Lower lobe of right lung (tissue), 2 donors: ENCODE data around the gene CKAP4. TPM values are rescaled to one million over a fixed set of nuclear protein-coding genes. Genes with fewer than 3 reads are reported as not detected.

Source experiments
- ATAC-seq, 2 donors: fragments of 200-7000 bp; cut with Tn5 transposase; one replicate each; pipeline ENCODE4 v1.9.1; 2020 to 2022; ENCODE audit warnings: mild to moderate bottlenecking in 2 of 2, moderate library complexity in 2 of 2
- DNase-seq: peaks from one replicate; pipeline ENCODE4 v3.0.0-alpha.2; 2020
- H3K27ac ChIP-seq: fragments of 200-600 bp; one replicate; pipeline ENCODE4 v1.8.0; 2022
- H3K27me3 ChIP-seq: fragments of 200-600 bp; one replicate; pipeline ENCODE4 v1.8.0; 2022; ENCODE audit warnings: low read depth
- H3K36me3 ChIP-seq: fragments of 200-600 bp; one replicate; pipeline ENCODE4 v1.8.0; 2022; ENCODE audit warnings: mild to moderate bottlenecking
- H3K4me1 ChIP-seq: fragments of 200-600 bp; one replicate; pipeline ENCODE4 v1.8.0; 2022
- H3K4me3 ChIP-seq: fragments of 200-600 bp; one replicate; pipeline ENCODE4 v1.8.0; 2022; ENCODE audit warnings: mild to moderate bottlenecking
- H3K9me3 ChIP-seq: fragments of 200-600 bp; one replicate; pipeline ENCODE4 v1.8.0; 2022
- CTCF ChIP-seq: fragments of 200-600 bp; IDR thresholded peaks from one replicate; pipeline ENCODE4 v1.8.0; 2022; ENCODE audit warnings: antibody characterized with exemption, mild to moderate bottlenecking
- intact Hi-C: fragments of 100-400 bp; cut with DNase I; formaldehyde crosslinking; loops from one replicate; pipeline ENCODE4 v1.11.0; 2022
- total RNA-seq: library from RNA; stranded (reverse); fragmentation: NEBNext Ultra II Directional; extraction: Animal tissue kit (Norgen Biotek cat#: 25700); gene quantifications from one replicate; pipeline ENCODE4 v1.2.1, GENCODE V29; 2021
- donor health status: DM: no; HTN: yes; CAD: no; lungs with severe emphysema.

Gene CKAP4
- total RNA-seq, 1 donor from 2014 or later, result 32.2 TPM

- TF ChIP-seq CTCF, result no peak
- H3K27me3 ChIP-seq, result no peaks in the 10 kb centered on the region
- ATAC-seq, result peak; percentile 65 to 74
- H3K27ac ChIP-seq, result peak overlapping the region; percentile 98
- H3K4me1 ChIP-seq, result peaks cover 51% of the 10 kb centered on the region
- peak overlapping the region; percentile 87 for H3K4me3 ChIP-seq
- peaks cover 14% of the 10 kb centered on the region for H3K36me3 ChIP-seq
- peak; percentile 85 for DNase-seq
- H3K9me3 ChIP-seq, result no peaks in the 10 kb centered on the region
- intact Hi-C loops, result no loop called here
Observed at GRCh38 chr12:106245767-106246166, 2.1 kb downstream of the CKAP4 start.

- TF ChIP-seq CTCF, result no peak
- H3K27me3 ChIP-seq, result no peaks in the 10 kb centered on the region
- no peak overlapping the region for H3K4me3 ChIP-seq
- no peak overlapping the region for H3K27ac ChIP-seq
- peaks cover 32% of the 10 kb centered on the region for H3K36me3 ChIP-seq
- DNase-seq (no peak), ATAC-seq (no peak)
- intact Hi-C loops, result no loop called here
- H3K4me1 ChIP-seq, result peaks cover 42% of the 10 kb centered on the region
- no peaks in the 10 kb centered on the region for H3K9me3 ChIP-seq
Observed at GRCh38 chr12:106243620-106244019, 4.2 kb downstream of the CKAP4 start.

GRCh38 chr12:106240821-106241220 lies 7.0 kb downstream of the CKAP4 start:
- DNase-seq (no peak), ATAC-seq (no peak)
- Histone ChIP-seq H3K4me1 (peaks cover 29% of the 10 kb centered on the region), H3K36me3 (peaks cover 39% of the 10 kb centered on the region), H3K27me3 (no peaks in the 10 kb centered on the region), H3K9me3 (no peaks in the 10 kb centered on the region), H3K27ac (no peak overlapping the region), H3K4me3 (no peak overlapping the region)
- intact Hi-C loops, result no loop called here
- no peak for TF ChIP-seq CTCF

GRCh38 chr12:106239951-106240335 lies 7.9 kb downstream of the CKAP4 start:
- peaks cover 21% of the 10 kb centered on the region for H3K4me1 ChIP-seq
- ATAC-seq (no peak), DNase-seq (no peak)
- H3K27ac ChIP-seq, result no peak overlapping the region
- H3K27me3 ChIP-seq, result no peaks in the 10 kb centered on the region
- peaks cover 39% of the 10 kb centered on the region for H3K36me3 ChIP-seq
- intact Hi-C loops, result no loop called here
- no peak for TF ChIP-seq CTCF
- no peak overlapping the region for H3K4me3 ChIP-seq
- H3K9me3 ChIP-seq, result no peaks in the 10 kb centered on the region

GRCh38 chr12:106239241-106239950 lies 8.4 kb downstream of the CKAP4 start:
- TF ChIP-seq CTCF, result no peak
- no peak overlapping the region for H3K27ac ChIP-seq
- no peaks in the 10 kb centered on the region for H3K9me3 ChIP-seq
- DNase-seq, result no peak
- H3K4me1 ChIP-seq, result peaks cover 15% of the 10 kb centered on the region
- H3K27me3 ChIP-seq, result no peaks in the 10 kb centered on the region
- intact Hi-C loops, result no loop called here
- peak in 1 of 2 donors; percentile 19 for ATAC-seq
- H3K36me3 ChIP-seq, result peaks cover 39% of the 10 kb centered on the region
- H3K4me3 ChIP-seq, result no peak overlapping the region
